PC-9 (cell line): ENCODE results near the gene RPL39L. TPM values are rescaled to one million over a fixed set of nuclear protein-coding genes. Genes with fewer than 3 reads are reported as not detected.

Experiments used
- BruUV-seq: library from RNA; stranded (reverse); fragments of 400-500 nt; replicated peaks from 2 replicates; lab custom pipeline; 2021; lab: Mats Ljungman, UMichigan
- CTCF ChIA-PET: fragments of 300-600 bp; sonication (Branson Sonifier 250); formaldehyde crosslinking; loops from one replicate; lab custom pipeline; 2022; ENCODE audit warnings: antibody characterized with exemption; lab: Charles Lee
- POLR2A ChIA-PET: fragments of 300-600 bp; sonication (Branson Sonifier 250); formaldehyde crosslinking; loops from one replicate; lab custom pipeline; 2022; ENCODE audit warnings: antibody characterized with exemption; ENCODE audit not compliant: unreplicated experiment; lab: Charles Lee
- DNase-seq, 2 experiments: peaks; one replicate each; pipeline versions ENCODE4 v3.0.0 to v3.0.0-alpha.2; 2015 to 2022; ENCODE audit warnings: mixed read lengths in 1 of 2
- H2AFZ ChIP-seq: fragments of 200-600 bp; sonication (generic); 2 replicates; pipeline ENCODE4 v1.8.1; 2017; ENCODE audit warnings: antibody characterized with exemption
- H3F3A ChIP-seq: fragments of 200-600 bp; sonication (generic); 2 replicates; pipeline ENCODE4 v1.8.1; 2017; ENCODE audit warnings: antibody characterized with exemption, mild to moderate bottlenecking, low read depth; ENCODE audit not compliant: insufficient read depth
- H3K27ac ChIP-seq: fragments of 200-600 bp; sonication (generic); 2 replicates; pipeline ENCODE4 v1.6.1; 2016; ENCODE audit warnings: mixed run types
- H3K27me3 ChIP-seq: fragments of 200-600 bp; sonication (generic); 2 replicates; pipeline ENCODE4 v1.6.1; 2016; ENCODE audit warnings: low read depth, mixed run types; ENCODE audit not compliant: insufficient read depth
- H3K36me3 ChIP-seq: fragments of 200-600 bp; sonication (generic); 2 replicates; pipeline ENCODE4 v1.6.1; 2016; ENCODE audit warnings: low read depth, mixed run types
- H3K4me1 ChIP-seq: fragments of 200-600 bp; sonication (generic); replicated peaks from 2 replicates; pipeline ENCODE4 v1.6.1; 2016; ENCODE audit warnings: mixed run types; ENCODE audit not compliant: insufficient read depth
- H3K4me2 ChIP-seq: fragments of 200-600 bp; sonication (generic); 2 replicates; pipeline ENCODE4 v1.6.1; 2017; ENCODE audit warnings: mixed run types
- H3K4me3 ChIP-seq: fragments of 200-600 bp; sonication (generic); 2 replicates; pipeline ENCODE4 v1.6.1; 2016; ENCODE audit warnings: mixed run types
- H3K79me2 ChIP-seq: fragments of 200-600 bp; sonication (generic); 2 replicates; pipeline ENCODE4 v1.6.1; 2017; ENCODE audit warnings: low read depth, mixed run types
- H3K9me2 ChIP-seq: fragments of 200-600 bp; sonication (generic); 2 replicates; pipeline ENCODE4 v1.8.1; 2017; ENCODE audit warnings: mild to moderate bottlenecking; ENCODE audit not compliant: insufficient read depth
- H3K9me3 ChIP-seq: fragments of 200-600 bp; sonication (generic); 2 replicates; pipeline ENCODE4 v1.8.1; 2016; ENCODE audit warnings: low read depth; ENCODE audit not compliant: insufficient read depth
- H4K20me1 ChIP-seq: fragments of 200-600 bp; sonication (generic); 2 replicates; pipeline ENCODE4 v1.8.1; 2017; ENCODE audit not compliant: insufficient read depth
- CTCF ChIP-seq: fragments of 200-600 bp; sonication (generic); conservative IDR thresholded peaks from 2 replicates; pipeline ENCODE4 v1.6.1; 2017; ENCODE audit warnings: mixed run types, antibody characterized with exemption, mild to moderate bottlenecking, moderate library complexity
- EZH2 ChIP-seq: fragments of 200-600 bp; sonication (generic); IDR thresholded peaks from 2 replicates; pipeline ENCODE4 v1.8.0; 2017; ENCODE audit warnings: antibody characterized with exemption, low read depth
- intact Hi-C: fragments of 100-400 bp; cut with micrococcal nuclease; formaldehyde crosslinking; loops from one replicate; pipeline ENCODE4 v1.10.0; 2022; ENCODE audit not compliant: unreplicated experiment
- total RNA-seq: library from RNA; stranded (reverse); gene quantifications from 2 replicates; pipeline ENCODE4 v1.2.3, GENCODE V29; 2021

Gene RPL39L
- total RNA-seq, 1 experiment from 2014 or later, result 81.3 TPM

DNA sequence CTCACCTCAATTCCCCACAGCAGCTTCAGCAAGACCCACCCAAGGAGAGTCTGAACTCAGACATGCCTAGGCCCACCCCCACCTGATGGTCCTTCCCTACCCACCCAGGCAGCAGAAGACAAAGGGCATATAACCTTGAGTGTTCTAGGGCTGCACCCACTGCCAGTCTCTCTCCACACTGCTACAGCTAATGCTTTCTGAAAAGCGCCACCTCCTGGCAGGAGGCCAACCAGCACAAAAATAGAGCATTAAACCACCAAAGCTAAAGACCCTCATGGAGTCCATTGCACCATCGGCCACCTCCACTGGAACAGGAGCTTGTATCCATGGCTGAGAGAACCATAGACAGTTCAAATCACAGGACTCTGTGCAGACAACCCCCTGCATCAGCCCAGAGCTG lies 11.3 kb upstream of the RPL39L start:
- CTCF ChIA-PET, result interaction anchor here (0.6 to 1.0 kb wide), 2 partner anchors 37 to 517 kb away, joined by 3 to 4 read pairs; no protein-coding TSS in a partner anchor
- no peak for TF ChIP-seq EZH2
- no peaks in the 10 kb centered on the region for H4K20me1 ChIP-seq
- H2AFZ ChIP-seq, result no peak overlapping the region
- BruUV-seq, result no TSS peak
- peaks cover 6% of the 10 kb centered on the region; the same call in 1 of the 2 replicates for H3K9me3 ChIP-seq
- H3F3A ChIP-seq, result no peaks in the 10 kb centered on the region
- POLR2A ChIA-PET, result no interaction called here
- H3K36me3 ChIP-seq, result no peaks in the 10 kb centered on the region
- no peak overlapping the region for H3K4me2 ChIP-seq
- no peak overlapping the region for H3K4me3 ChIP-seq
- H3K4me1 ChIP-seq, result no peaks in the 10 kb centered on the region
- no peak for DNase-seq
- H3K27ac ChIP-seq, result no peak overlapping the region
- H3K79me2 ChIP-seq, result no peaks in the 10 kb centered on the region
- intact Hi-C loops, result no loop called here
- no peaks in the 10 kb centered on the region for H3K9me2 ChIP-seq
- no peaks in the 10 kb centered on the region for H3K27me3 ChIP-seq

- intact Hi-C loops, result no loop called here
- Histone ChIP-seq H3K79me2 (no peaks in the 10 kb centered on the region), H3K27ac (no peak overlapping the region), H3K9me3 (peaks cover 6% of the 10 kb centered on the region; the same call in 1 of the 2 replicates), H3K4me3 (no peak overlapping the region), H3K9me2 (no peaks in the 10 kb centered on the region), H3K36me3 (no peaks in the 10 kb centered on the region), H3F3A (no peaks in the 10 kb centered on the region), H3K27me3 (no peaks in the 10 kb centered on the region), H2AFZ (no peak overlapping the region), H3K4me2 (no peak overlapping the region), H3K4me1 (no peaks in the 10 kb centered on the region), H4K20me1 (no peaks in the 10 kb centered on the region)
- ChIA-PET CTCF (interaction anchor here (0.6 to 1.0 kb wide), 2 partner anchors 37 to 518 kb away, joined by 3 to 4 read pairs; no protein-coding TSS in a partner anchor), POLR2A (no interaction called here)
- DNase-seq, result no peak
- TF ChIP-seq CTCF, result no peak
- no peak for TF ChIP-seq EZH2
- no TSS peak for BruUV-seq
These were observed 10.9 kb upstream of the RPL39L start for GRCh38 chr3:187150186-187150585.

- no peaks in the 10 kb centered on the region for H3K79me2 ChIP-seq
- H4K20me1 ChIP-seq, result no peaks in the 10 kb centered on the region
- no peak overlapping the region for H3K4me2 ChIP-seq
- DNase-seq, result no peak
- H3K36me3 ChIP-seq, result no peaks in the 10 kb centered on the region
- H3K9me3 ChIP-seq, result peaks cover 10% of the 10 kb centered on the region; the same call in 1 of the 2 replicates
- no peaks in the 10 kb centered on the region for H3F3A ChIP-seq
- POLR2A ChIA-PET, result no interaction called here
- no peaks in the 10 kb centered on the region for H3K4me1 ChIP-seq
- H3K27ac ChIP-seq, result no peak overlapping the region
- no peaks in the 10 kb centered on the region for H3K27me3 ChIP-seq
- no TSS peak for BruUV-seq
- TF ChIP-seq CTCF (no peak), EZH2 (no peak)
- CTCF ChIA-PET, result no interaction called here
- H3K4me3 ChIP-seq, result no peak overlapping the region
- intact Hi-C loops, result no loop called here
- H2AFZ ChIP-seq, result no peak overlapping the region
- H3K9me2 ChIP-seq, result no peaks in the 10 kb centered on the region
These were observed 7.1 kb upstream of the RPL39L start for GRCh38 chr3:187146389-187146788.
